Stimulated activated CD8-positive, alpha-beta memory T cell treated with anti-CD3 and anti-CD28 coated beads, Interleukin-4, amount 100 ng/mL, for 1 hour (primary cell): ENCODE data around the gene DIO3.

Source experiments
- DNase-seq, 2 donors: peaks; one replicate each; pipeline ENCODE4 v3.0.0-alpha.2; 2020; ENCODE audit warnings: low read depth in 2 of 2, low spot score in 1 of 2

DIO3 gene

DNA sequence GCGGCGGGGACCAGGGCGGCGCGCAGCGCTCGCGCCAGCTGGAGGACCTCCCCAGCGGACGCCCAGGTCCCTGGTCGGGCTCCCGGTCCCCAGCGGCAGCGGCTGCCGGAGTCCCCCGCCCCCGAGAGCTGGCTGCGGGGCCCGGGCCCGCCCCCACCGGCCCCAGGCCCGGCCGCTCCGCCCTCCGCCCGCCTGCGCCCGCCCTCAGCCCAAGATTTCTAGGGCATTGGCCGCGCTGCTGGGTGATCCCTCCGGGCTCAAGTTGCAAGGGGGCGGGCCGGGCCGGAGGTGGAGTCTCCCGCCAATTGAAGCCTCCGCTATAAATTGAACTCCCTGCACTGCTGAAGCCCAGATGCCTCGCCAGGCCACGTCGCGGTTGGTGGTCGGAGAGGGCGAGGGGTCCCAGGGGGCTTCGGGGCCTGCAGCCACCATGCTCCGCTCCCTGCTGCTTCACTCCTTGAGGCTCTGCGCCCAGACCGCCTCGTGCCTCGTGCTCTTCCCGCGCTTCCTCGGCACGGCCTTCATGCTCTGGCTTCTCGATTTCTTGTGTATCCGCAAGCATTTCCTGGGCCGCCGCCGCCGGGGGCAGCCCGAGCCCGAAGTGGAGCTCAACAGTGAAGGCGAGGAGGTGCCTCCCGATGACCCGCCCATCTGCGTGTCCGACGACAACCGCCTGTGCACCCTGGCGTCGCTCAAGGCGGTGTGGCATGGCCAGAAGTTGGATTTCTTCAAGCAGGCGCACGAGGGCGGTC, at the start of gene DIO3:
TSS of gene DIO3 (plus strand) at position 351 of the 752 bp plus-strand sequence.
- no peak for DNase-seq

DNA sequence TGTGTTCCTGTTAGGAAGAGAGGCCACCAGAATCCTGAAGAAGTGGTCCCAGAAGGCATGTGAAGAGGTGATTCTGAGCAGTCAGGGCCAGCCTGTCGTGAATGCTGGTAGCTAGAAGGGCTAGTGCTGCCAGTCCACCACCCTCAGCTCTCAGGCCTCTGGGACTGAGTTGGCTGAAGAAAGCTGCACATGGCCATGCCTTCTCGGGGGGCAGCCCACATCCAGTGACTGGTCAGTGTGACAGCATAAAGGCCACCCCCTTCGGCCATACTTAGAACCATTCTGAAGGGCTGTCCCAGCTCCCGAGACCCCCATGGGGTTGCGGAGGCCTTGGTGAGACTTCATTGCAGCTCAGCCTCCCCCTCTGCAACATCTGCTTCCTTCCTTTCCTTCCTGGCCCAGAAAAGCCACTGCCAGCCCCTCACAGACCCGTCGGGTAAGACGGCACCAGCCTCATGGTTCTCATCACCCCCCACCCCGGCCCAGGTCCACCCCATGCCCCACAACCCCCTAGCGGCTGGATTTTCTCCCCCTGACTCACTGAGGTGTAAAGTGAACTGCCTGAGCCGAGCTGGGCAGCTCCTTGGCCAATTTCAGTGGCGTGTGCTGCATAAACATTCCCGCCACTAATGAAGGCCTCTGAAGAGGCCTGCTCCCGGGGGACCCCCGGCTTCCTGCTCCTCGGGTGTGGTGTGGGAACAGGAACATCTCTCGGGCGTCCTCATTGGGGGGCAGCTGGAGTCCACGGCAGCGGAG, 49.5 kb upstream of the DIO3 start:
- no peak for DNase-seq

DNA sequence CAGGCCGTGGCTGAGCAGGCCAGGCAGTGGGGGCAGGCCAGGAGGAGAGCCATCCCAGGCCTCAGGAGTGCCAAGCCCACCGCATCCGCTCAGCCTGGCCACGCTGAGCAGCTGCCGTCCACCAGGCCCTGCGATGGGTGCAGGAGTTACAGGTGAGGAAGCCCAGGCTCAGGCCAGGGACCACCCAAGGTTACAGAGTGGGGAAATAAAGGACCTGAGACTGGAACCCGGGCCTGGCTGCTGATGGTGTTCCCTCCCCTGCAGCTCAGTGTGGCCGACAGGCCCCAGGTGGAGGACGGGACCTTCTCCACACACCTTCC, 49.0 kb upstream of the DIO3 start:
- DNase-seq, result no peak

DNA sequence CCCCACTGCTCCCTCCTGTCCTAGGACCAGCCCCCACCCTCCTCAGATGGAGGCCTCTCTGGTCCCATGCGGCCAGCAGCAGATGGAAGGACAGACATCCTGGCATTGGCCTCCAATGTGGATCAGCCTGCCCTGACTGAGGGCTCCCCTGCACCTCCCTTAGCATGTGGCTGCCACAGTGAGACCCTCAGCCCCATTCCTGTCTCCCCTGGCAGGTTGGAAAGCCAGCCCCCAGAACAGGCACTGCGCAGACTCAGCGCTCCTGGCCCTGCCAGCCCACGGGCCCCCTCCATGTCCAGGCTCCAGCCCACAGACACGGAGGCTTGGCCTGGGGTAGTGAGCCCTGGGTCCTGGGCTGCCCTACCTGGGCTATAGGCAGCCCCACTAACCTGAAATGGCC, 47.2 kb upstream of the DIO3 start:
- DNase-seq, result no peak

DNA sequence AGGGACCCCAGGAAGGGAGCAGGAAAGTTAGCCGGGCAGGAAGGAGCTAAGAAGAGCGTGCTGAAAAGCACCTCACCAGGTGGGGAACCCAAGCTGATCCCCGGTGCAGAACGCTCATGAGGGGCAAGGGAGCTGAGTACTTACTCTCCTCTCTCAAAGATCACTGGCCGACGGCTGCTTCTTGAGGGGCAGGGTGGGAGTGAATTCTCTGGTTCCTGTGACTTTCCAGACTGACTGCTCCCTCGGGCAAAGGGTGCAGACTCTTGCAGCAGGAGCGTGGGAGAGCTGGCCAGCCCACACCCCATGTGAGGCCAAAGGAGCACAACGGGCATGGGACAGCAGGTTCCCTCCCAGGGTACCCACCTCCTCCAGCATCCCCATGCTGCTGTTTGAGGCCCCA, 44.9 kb upstream of the DIO3 start:
- no peak for DNase-seq

DNA sequence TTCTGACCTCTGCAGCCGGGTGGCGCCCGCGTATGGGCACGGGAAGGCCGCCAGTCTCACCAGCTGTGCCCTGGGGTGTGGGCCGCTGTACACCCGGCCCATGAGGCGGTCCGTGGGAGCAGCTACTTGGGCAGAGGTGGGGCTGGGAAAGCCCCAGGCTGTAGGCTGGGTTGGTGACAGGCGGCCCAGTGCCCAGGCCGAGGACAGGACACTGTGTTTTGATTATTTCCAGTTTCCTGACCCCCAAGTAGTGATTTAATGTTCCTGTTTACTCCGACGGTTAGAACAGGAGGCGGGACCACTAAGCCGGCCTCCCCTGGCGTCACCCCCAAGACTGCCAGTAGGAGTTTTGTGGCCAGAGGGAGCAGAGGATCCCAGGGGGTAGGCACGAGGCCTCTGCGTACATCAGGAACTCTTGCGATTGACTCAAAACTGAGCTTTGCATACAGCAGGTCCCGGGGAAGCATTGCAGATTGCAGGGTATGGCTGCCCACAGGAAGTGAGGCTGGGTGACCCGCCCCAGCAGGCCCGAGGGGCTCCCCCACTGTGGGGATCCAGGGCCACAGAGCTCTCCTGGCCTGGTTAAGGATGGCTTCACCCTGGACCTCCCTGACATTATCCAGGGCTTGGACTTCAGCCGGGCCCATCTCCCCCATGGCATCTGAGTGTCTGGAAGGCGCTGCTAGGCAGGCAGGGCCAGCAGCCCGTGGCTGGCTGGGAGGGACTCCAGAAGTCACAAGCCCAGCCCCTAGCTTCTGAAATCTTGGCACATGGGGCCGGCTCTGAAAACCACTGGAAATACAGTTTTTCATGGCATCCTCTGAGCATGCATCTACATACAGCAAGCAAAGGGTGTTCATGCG, 42.5 kb upstream of the DIO3 start:
- DNase-seq, result no peak

DNA sequence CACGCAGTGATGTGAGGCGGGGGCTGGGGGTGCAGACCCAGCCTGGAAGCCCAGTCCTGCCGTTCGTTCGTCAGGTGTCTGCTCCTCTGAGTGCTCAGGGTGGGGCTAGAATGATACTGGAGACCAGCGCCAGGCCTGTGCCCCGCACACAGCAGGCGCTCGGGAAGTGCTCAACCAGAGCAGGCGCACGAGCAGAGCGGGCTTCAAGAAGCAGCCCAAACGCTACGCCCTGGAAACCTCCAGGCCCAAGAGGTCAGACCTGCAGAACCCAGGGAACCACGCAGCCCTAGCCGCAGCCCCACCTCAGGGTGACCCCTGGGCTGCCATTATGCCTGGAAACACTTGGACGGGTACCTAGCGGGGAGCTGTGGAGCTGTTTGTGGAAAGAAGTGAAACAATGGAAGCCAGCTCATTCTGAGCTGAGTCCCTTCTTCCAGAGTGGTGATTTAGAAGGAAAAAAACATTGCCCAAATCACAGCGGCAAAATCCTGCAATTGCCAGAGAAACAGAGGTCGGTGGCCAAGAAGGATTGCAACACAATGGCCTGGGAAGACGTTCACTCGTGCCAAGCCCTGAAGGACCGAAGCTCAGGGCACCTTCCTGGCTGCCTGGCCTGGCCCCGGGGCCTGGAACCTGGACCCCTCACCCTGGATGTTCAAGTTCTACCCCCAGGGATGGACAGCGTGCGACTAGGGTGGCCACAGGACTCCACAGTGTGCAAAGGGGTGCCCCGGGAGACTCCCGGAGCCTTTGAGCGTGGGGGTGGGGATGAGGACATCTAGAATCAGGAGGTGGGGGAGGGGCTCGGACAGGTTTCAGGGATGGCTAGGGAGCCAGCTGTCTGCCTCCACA, 40.4 kb upstream of the DIO3 start:
- no peak for DNase-seq

DNA sequence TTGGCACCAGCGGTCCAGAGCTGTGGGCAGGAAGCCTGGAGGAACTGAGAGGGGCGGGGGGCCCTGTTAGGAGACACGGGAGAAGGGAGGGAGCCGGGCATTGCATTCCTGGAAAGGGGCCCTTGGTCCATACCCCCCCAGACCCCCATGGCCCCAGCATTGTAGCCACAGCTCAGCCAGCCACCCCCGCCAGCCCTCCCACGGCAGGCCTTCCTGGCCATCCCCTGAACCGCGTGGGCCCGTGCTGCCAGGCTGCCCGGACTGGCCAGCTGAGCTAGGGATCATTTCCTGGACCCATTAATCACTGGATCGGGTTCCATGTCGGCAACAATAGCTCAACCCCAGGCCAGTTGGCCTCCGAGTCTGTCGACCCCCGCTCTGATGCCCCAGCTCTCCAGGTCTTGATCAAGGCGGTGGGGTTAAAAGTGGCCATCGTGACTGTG, 39.8 kb upstream of the DIO3 start:
- no peak for DNase-seq

DNA sequence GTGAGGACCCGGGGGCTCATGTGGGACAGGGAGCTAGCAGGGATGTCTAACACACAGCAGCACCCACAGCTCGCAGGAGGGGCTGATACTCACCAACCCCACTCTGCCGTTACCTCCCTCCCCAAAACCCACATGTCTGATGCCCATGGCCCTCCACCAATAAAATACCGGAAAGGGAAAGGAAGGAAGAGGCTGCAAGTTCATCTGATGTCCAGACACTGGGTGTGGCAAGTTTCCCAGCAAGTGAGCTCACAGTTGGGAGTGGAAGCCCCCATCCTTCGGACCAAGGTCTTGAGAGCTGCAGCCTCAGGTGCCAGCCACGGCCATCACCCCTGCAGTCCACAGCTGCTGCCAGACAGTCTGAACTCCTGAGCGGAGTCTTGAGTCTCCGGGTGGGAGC, 39.3 kb upstream of the DIO3 start:
- no peak for DNase-seq

DNA sequence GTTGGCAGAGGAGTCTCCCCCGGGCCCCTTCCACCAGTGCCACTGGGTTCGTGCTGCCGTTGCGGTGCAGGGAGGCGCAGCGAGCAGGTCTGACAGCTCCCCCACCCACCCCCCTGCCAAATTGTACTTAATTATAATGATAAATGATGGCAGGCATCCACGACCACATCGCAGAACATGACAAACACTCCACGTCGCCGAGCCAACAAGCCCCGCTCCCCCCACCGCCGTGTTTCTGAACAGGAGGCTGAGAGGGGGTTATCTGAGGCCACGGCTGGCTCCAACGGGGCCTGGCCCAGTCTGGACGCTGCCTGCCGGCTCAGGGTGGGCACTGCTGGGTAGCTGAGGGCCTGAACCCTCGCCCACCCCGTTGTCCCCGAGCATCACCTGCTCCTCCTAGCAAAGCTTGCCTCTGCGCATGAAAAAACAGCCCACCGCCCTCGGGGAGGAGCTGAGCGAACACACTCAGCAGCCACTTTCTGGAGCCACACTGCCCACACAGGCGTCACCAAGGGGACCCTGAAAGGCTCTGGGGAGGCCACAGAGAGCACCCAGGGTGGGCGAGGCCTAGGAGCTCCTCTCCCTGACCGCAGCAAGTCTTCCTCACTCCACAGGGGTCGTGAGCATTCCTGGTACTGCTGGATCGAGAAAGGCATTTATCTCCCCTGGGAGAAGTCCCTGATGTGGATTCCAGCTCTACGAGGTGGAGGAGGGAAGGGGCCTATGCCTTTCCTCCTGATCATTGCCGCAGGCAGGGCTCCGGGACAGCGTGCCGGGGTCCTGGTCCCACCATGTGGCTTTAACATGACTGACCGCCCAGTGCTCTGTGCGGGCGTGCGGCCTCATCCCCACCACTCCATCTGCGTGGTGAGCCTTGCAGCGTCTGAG, 35.4 kb upstream of the DIO3 start:
- DNase-seq, result no peak

DNA sequence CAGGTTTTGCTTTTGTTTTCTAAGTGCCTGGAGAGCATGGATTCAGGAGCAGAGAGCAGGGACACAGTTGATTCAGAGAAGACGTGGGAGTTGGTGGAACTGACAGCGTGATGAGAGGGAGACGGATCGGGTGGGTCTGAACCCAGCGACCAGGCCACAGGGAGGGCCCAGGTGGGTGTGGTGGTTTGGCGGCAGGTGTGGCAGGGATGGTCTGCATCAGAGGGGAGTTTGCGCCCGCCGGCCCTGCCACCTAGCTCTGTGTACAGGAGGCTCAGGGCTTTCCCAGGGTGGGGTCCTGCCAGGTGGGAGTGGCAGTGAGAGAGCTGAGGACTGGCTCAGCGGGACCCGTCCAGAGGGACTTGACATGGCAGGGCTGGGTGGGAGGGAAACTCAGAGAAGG, 33.3 kb upstream of the DIO3 start:
- DNase-seq, result no peak

DNA sequence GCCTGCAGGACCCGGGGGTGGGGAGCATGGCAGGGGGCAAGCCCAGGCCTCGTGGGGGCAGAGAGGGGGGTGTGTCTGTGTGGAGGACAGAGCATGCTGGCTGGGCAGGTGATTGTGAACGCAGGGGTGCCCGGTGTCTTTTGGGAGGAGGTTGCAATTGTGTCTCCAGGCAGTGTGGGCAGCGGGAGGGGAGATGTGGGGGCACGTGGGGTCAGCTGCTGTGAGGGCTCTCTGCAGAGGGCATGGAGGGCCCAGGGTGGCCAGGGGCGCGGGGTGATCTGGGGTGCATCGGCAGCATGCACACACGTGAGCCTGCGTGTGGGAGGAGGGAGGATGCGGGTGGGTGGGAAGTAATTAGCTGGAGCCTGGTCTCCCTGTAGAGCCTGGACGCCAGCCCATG, 32.2 kb upstream of the DIO3 start:
- DNase-seq, result no peak

DNA sequence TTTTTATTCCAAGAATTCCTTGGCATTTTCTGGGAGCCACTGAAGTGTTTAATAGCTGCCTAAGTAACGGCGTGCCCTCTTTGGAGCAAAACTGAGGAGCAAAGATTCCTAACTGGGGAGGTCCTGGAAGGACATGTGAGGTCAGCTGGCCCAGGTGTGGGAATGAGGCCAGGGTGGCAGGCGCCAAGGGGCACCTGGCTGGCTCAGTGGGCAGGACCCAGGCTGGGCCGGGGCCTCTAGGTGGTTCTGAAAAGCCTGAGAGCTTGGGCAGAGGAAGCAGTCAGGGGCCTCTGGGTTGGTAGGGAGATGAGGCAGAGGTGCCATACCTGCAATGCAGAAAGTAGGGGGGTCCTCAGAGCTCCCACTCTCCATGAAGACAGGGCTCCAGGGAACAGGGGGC, 27.1 kb upstream of the DIO3 start:
- DNase-seq, result no peak

DNA sequence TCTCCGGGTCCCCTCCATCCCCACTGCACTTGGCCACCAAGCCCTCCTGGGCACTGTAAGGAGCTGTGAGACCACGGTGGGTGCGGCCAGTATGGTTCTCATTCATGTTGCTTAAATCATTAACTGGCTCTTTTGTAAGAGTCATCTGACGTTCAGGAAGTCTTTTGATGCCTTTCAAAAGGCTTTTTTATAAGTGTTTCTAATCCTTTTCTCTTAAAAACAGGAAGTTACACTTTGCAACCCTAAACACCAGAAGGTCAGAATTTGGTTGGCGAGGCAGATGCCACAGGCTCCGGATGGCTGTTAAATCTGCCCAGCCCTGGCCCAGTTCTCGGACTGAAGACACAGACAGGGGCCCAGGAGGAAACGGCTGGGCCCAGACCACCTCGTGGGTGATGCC, 26.1 kb upstream of the DIO3 start:
- no peak for DNase-seq

DNA sequence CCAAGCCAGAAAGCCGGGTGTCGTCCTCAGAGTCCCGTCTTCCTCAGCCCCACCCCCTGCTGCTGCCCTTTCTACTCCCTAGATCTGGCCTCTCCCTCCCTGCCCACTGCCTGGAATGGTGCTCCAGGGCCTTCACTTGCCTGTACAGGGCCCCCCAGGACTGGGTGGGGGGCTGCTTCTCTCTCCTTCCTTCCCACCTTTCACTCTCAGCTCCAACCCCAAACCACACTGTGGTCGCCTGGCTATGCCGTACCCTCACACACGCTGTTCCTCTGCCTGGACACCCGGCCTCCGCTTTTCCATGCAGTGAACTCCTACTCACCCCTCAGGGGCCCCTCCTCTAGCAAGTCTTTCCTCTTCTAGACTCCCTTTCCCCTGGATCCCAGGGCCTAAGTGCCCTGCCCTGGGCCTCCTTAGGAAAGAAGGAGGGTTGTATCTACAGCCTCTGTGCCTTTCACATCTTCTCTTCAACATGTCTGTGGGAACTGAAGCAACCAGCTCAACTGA, 25.5 kb upstream of the DIO3 start:
- DNase-seq, result no peak

DNA sequence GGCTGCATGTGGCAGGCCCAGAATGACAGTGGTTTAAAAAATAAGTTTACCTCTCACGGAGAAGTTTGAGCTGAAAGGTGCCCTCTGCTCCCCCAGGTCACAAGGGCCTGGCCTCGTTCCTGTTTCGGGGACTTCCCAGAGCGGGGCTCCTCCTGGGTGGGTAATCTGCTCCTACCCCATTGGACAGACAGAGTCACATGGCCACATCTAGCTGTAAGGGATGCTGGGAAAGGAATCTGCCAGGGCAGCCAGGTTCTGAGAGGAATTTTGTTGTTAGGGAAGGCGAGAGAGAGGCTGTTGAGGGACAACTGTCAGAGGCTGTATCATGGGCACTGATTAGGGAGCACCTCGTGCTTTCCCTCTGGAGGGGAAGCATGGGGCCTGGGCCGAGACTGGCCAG, 24.0 kb upstream of the DIO3 start:
- DNase-seq, result no peak

DNA sequence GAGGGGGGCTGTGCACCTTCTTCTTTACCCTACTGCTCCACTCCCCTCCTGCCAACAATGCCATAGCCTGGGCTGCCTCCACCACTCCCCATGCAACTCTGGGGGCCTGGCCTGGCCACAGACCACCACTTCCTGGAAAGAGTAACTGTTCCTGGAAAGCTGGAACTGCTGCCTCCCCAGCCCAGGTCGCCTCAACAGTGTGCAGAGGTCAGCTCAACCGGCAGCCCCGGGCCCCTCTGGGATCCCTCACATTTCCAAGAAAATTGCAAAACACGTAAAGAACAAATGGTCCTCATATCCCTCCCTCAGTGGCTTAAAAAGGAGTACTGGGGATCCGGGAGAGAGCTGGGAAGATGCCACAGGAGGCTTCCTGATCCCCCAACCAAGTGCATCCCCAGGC, 22.4 kb upstream of the DIO3 start:
- no peak for DNase-seq

DNA sequence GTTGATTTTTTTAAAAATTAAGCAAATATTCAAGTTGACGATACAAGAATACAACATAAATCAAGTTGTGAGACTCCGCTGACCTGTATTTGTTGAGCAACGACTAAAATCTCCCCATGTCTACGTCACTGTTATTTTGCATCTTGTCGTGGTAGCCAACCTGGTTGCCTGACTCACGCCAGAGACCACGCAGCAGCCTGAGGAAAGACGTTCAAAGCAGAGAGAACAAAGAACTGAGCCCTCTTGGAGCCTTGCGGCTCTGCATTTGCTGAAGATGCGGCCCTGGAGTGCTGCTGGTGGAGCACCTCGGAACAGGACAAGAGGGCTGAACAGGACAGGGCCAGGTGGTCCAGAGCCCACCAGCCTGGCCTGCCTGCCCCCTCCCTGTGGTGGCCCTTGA, 21.4 kb upstream of the DIO3 start:
- DNase-seq, result no peak

DNA sequence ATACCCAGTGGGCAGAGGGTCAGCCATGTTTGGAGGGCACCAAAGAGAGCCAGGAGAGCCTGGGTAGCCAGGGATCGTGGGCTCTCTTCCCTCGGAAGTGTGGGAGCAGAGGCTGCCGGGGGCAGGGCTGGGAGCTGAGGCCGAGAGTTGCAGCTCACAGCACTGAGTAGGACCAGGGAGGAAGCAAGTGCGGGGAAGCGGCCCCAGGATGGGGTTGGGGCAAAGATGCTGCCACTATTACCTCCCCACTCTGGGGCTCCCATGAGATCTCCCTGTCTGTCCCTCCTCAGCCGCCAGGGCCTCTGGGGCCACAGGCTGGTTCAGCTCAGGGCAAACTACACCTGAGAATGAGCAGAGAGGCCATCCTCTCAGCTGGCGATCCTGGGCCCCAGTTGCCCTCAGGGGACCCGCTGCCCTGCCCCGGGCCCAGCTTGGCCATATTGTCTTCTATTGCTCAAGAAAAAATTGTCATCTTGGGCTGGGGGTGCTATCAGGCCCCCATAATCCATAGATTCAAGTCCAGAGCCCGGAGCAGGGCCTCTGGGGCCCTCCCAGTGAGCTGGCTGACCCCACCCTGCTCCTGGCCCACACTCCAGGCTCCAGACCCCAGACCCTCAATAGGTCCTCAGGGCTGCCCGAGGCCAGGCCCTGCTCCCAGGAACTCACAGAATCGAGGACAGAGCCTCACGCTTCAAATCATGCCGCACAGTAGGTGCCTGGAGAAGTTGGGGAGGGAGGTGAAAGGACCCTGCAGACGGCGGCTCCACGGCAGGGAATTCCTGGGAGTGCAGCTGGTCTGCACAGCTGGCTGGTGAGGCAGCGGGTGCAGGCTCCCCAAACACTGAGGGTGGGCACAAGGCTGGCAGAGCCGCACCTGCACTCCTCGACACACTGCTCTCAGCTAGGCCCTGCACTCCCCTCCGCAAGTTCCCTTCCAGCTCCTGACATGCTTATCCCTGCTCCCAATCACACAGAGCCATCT, 20.5 kb upstream of the DIO3 start:
- DNase-seq, result no peak
